Stimulated activated CD4-positive, alpha-beta T cell treated with anti-CD3 and anti-CD28 coated beads, Interleukin-4, amount 100 ng/mL, for 4 hours (primary cell): ENCODE data around the gene HDDC3.
"Not testable (repeated sequence)": the region's sequence is repeated elsewhere in the genome, so short reads cannot be mapped to it uniquely, and the experiment has no call there.

ENCODE experiments used
- DNase-seq, 2 experiments: peaks; one replicate each; pipeline ENCODE4 v3.0.0-alpha.2; 2020

HDDC3 gene

DNA sequence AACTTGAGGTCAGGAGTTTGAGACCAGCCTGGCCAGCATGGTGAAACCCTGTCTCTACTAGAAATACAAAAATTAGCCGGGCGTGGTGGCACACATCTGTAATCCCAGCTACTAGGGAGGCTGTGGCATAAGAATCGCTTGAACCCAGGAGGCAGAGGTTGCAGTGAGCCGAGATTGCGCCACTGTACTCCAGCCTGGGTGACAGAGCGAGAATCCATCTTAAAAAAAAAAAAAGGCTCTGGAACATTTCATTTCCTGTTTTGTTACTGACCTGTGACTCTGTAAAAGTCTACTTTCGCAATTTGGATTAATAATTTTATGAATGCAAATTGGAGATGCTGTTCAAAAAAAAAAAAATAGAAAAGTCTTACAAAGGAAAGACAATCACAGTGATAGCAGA is 4.2 kb downstream of the HDDC3 start:
- DNase-seq = not testable (repeated sequence)

DNA sequence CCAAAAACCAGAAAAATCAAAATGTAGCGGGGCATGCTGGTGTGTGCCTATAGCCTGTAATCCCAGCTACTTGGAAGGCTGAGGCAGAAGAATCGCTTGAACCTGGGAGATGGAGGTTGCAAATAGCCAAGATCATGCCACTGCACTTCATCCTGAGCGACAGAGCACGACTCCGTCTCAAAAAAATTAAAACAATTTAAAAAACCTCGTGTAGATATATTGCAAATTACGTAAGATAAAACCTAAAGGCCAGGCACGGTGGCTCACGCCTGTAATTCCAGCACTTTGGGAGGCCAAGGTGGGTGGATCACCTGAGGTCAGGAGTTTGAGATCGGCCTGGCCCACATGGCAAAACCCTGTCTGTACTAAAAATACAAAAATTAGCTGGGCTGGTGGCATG is 5.6 kb downstream of the HDDC3 start:
- not testable (repeated sequence) for DNase-seq

DNA sequence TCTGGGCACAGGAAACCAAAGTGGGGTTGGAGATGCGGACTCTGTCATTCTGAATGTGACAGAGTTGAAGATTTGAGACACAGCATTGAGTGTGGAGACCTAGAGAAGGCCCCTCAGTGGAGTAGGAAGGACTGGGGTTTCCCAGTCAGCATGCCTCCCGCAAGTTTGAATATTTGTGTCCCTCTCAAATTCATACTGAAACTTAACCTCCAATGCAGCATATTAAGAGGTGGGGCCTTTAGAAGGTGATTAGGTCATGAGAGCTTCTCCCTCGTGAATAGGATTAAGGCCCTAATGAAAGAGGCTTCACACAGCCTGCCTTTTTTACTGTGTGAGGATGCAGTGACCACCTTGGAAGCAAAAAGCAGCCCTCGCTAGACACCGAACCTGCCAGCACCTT is 8.0 kb downstream of the HDDC3 start:
- no peak for DNase-seq

DNA sequence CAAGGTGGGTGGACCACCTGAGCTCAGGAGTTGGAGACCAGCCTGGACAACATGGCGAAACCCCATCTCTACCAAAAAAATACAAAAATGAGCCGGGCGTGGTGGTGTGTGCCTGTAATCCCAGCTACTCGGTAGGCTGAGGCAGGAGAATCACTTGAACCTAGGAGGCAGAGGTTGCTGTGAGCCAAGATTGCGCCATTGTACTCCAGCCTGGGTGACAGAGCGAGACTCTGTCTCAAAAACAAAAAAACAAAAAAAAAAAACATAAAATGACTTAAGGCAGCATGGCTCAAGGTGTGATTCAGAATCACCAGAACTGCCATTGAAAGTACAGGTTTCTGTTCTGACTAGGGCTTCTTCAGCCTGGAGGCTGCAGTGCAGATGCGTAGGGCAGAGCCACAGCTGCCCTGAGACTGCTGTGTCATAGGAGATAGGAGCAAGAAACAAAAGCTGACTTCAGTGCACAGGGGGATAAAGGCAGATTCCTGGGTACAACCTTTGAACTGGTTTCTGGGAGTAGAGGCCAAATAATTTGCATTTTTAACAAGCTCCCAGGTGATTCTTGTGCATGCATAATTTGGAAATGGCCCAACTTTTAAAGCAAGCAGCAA is 9.5 kb downstream of the HDDC3 start:
- not testable (repeated sequence) for DNase-seq

DNA sequence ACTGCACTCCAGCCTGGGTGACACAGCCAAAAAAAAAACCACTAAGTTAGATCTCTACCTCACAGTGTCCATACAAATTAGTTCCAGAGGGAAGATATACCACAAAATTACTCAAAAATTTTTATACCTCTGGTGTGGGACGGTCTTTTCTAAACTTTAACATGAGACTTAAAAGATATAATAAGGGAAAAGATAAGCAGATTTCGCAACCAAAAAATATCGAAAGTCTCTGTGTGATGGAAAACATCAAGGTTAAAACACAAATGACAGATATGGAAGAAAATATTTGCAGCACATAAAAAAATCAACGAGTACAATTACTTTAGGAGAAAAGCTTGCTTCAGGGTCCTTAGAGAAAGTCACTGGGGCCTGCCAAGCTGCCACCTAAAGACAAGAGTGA is 10.5 kb downstream of the HDDC3 start:
- DNase-seq = no peak

DNA sequence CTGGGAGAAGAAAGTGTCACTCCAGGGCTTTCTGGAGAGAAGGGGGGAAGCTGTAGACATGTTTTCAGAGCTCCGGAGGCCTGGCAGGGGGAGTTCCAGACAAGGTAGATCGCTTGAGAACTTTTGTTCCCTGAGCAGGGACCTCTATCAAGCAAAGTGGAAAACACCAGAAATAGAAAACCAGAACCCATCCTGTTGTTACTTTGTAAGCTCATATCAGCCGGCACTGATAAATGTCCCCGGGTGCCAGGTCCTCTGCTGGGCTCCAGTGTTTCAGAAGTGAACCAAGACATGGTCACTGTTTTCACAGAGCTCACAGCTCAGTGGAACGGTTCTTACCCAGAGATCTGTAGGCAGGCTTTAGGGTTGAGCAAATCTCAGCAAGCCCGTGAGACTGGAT is 13.5 kb downstream of the HDDC3 start:
- no peak for DNase-seq

DNA sequence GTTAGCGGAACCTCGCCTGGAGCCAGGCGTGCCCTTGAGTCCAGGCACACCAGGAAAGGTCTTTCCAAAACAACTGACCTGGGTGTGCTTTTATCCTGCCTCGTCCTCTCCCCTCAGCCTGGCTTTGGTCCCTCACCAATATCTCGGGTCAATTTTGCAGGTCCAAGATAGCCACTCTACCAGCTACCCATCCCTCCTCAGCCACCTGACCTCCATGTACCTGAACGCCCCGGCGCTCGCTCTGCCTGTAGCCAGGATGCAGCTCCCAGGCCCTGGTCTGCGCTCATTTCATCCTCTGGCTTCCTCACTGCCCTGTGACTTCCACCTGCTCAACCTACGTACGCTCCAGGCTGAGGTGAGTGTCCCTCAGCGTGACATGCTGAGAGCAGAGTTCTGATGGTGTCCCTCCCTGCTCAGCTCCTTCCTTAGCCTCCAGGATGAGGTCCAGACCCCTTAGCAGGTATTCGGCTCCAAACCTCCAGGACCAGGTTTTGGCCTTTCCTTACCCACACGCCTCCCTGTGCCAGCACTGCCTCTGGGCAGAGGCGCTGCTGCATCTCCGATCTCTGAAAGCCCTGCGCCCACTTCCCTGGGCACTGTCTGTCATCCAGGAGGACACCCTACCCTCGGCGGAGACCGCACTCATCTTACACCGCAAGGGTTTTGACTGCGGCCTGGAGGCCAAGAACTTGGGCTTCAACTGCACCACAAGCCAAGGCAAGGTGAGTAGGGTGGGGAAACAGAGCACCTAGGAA is 14.1 kb downstream of the HDDC3 start:
- DNase-seq = no peak

DNA sequence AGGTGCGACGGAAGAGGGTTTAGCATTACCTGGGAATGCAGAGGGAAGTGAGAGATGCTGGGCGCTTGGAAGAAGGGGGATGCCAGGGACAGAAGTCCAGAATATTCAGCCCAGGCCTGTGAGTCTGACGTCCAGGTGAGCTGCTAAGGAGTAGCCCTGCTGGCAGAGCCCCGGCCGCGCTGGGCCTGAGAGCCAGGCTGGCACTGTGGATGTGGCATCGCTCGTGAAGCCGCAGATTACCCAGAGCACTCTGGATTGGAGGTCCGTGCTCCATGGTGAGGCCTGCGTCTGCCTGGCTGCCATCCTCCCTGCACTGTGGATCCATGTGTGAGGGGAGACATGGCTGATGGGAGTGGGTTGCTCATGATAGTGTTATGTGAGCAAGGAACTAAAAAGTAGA is 14.8 kb downstream of the HDDC3 start:
- DNase-seq = no peak

DNA sequence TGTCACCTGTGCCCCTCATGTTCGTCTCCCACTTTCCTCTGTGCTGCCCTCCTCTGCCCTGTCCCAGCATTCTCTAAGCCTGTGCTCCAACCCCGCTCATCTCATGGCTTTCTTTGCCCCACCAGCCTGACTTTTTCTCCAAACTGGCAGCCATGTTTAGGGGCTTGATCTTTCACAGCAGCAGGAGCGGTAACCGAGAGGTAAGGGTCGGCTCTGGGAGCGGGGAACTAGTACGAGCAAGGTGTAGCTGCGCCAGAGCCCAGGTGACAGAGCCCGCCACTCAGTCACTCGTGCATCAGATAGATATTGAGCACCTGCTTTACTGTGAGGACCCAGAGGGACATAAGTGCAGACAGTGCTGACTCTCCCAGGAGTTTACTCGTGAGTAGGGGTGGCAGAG is 15.9 kb downstream of the HDDC3 start:
- no peak for DNase-seq

DNA sequence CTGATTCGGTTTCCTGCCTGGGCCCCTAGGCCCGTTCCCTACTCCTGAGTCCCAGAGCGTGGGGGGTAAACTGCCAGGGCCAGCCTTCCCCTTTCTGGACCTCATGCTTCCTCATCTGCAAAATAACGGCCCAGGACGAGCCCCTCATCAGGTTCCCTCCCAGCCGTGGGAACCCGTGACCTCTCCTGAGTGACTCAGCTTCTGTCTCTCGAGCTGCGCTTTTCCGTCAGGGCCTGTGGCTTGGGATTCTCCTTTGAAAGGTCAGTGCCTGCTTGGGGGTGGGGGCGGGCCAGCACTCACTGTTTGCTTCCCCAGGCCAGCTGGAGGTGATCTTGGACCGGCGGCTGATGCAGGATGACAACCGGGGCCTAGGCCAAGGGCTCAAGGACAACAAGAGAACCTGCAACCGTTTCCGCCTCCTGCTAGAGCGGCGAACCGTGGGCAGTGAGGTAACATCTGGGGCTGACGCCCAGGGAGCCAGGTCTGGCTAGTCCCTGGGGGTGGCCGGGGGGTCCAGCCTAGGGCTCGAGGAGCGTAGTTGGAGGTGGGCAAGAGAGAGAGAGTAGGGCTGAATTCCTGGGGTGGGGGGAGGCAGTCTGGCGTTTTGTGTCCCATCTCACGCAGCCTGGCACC is 16.4 kb downstream of the HDDC3 start:
- no peak for DNase-seq

DNA sequence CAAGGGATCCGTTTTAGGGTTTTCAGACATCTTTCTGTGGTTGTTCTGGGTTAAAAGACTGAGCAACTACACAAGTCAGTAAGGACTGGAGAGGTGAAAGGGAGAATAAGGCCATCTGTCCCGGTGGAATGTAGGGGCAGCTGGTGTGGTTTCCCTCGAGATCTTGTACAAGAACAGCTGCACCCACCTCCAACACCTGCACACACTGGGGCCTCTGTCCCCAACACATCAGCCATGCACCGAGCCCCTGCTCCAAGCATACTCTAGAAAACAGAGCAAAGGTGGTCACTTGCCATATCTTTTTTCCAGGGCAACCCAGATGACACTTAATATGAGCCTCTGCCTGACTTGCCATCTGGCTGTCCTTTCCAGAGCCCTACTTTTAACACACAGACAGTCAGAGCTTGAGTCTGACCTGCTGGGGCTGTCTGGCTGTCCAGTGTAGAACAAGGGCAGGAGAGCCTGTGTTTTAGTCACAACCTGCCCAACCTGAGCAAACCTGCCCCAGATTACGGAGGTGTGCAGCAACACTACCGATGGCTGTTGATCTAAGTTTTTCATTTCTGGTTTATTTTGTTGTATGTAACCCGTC is 17.0 kb downstream of the HDDC3 start:
- no peak for DNase-seq

DNA sequence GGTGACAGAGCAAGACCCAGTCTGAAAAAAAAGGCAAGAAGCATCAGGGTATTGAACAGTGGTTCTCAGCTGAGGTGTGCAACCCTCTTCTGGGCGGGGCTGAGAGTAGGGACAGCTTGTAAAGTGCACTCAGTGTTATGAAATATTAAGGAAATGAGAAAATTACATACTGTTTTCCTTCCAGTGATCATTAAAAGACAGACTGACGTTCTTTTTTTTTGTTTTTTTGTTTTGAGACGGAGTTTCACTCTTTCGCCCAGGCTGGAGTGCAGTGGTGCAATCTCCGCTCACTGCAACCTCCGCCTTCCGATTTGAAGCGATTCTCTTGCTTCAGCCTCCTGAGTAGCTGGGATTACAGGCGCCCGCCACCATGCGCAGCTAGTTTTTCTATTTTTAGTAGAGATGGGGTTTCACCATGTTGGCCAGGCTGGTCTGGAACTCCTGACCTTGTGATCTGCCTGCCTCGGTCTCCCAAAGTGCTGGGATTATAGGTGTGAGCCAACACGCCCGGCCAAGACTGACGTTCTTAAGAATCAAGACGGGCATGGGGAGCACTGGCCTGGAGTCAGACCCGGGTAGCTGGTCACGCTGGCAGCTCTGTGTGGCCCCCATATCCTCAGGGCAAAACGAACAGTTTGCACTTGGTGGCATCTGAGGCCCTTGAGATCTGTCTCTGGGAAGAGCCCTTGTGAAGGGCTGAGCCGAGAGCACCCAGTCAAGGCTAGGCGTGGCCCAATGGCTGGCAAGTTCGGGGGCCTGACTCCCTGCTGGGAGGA is 17.9 kb downstream of the HDDC3 start:
- no peak for DNase-seq

DNA sequence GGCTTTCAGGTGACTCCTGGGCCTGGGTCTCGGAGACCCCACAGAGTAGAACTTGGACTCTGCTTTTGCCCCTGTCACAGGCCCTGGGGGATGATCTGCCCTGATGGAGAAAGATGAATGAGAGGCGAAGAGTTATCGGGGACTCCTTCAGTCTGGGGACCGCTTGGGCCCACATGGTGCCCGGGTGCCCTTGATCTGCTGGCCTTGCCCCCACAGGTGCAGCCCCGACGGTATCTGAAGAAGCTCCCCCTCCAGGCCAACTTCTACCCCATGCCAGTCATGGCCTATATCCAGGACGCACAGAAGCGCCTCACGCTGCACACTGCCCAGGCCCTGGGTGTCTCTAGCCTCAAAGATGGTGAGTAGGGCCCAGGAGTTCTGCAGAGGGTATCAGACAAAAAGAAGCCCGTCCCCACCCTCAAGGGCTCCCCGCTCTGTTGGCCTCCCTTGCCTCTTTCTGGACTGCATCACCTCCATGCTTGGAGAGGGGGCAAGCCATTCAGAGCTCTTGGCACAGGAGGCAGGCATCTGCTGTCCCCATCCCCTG is 18.9 kb downstream of the HDDC3 start:
- DNase-seq = no peak

DNA sequence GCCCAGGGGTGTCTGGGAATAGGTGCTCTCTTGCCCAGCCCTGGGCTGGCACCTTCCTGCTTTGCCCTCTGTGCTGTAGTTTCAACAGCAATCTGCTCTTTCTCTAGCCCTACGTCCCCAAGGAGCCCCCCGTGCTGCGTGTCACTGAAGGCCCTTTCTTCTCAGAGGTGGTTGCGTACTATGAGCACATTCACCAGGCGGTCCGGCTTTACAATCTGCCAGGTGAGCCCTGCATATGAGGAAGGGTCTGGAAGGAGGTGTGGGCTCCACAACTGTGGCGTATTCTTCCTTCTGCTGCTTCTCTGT is 19.6 kb downstream of the HDDC3 start:
- no peak for DNase-seq

DNA sequence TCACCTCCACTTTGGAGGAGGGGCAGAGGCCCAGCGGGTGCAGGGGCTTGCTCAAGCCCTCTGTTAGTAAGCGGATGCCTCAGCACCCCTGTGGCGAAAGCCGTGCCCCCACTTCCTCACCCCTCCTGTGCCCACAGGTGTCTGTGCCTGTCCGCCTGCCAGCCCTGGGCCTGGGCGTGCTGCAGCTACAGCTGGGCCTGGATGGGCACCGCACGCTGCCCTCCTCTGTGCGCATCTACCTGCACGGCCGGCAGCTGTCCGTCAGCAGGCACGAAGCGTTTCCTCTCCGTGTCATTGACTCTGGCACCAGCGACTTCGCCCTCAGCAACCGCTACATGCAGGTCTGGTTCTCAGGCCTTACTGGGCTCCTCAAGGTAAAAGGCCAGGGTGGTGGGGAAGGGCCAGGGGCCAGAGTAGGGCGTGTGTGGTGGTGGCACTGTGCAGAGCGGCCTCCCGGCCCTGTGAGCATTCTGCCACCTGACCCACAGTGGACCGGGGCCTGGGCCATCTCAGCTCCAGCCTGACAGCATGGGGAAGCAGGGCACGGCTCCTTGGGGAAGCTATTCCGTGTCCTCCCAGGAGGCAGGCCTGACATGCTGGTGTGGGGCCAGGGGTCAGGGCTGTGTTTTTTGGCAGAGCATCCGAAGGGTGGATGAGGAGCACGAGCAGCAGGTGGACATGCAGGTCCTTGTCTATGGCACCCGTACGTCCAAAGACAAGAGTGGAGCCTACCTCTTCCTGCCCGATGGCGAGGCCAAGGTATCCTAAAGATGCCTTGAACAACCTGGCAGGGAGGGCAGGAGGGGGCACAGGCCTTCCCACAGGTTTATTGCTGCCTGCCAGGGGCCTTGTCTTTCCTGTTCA is 20.2 kb downstream of the HDDC3 start:
- DNase-seq = no peak

DNA sequence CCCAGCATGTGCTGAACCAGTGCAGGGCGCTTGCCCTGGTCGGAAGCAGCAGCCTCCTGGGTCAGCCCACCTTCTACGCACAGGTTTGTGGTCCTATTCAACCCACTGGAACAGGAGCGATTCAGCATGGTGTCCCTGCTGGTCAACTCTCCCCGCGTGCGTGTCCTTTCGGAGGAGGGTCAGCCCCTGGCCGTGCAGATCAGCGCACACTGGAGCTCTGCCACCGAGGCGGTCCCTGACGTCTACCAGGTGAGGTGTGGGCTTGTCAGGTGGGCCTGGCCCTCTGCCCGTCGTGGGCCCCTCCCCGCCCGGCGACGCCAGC is 21.1 kb downstream of the HDDC3 start:
- DNase-seq = no peak

DNA sequence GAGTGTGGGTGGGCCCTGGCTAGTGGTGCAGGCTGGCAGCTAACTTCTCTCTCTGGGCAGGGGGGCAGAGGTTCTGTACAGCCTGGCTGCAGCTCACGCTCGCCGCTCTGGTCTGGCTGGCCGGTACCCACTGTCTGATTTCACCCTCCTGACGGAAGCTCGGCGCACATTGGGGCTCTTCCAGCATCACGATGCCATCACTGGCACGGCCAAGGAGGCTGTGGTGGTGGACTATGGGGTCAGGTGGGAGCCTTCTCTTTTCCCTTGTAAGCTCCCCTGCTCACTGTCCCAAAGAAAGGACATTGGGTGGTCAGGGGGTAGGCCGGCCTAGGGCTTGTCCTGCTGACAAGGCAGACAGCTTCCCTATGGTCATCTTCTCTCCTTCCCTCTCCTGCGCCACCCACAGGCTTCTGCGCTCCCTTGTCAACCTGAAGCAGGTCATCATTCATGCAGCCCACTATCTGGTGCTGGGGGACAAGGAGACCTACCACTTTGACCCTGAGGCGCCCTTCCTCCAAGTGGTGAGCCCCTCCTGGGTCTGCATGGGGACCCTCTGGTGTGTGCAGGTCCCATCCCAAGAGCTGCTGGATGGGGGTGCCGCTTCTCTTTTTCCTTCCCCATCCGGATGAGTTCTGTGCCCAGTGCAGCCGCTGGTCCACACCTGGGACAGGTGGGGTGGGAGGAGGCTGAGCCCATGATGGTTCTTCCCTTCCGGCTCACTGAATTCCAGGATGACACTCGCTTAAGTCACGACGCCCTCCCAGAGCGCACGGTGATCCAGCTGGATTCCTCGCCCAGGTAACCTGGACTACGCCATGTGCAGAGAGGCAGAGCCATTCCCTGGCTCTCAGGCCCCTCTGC is 21.7 kb downstream of the HDDC3 start:
- DNase-seq = no peak

DNA sequence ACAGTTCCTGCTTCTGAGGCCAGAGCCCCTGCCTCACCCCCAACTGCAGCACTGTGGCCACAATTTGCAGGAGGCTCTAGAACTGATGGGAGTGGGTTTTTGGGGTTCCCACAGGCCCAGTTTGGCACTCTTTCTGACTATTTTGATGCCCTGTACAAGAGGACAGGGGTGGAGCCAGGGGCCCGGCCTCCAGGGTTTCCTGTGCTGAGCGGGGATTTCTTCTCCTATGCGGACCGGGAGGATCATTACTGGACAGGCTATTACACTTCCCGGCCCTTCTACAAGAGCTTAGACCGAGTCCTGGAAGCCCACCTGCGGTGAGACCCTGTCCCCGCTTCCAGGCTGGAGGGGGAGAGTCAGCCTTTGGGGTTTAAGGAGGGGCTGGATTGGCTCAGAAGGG is 22.4 kb downstream of the HDDC3 start:
- no peak for DNase-seq

DNA sequence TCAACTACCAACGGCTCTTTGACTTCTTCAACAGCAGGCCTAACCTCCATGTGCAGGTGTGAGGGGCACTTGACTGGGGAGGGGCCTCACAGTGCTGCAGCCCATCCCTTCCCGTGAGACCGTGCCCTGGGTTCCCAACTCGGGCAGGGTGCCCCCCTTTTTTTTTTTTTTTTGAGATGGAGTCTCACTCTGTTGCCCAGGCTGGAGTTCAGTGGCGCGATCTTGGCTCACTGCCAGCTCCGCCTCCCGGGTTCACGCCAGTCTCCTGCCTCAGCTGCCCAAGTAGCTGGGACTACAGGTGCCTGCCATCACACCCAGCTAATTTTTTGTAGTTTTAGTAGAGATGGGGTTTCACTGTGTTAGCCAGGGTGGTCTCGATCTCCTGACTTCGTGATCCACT is 22.9 kb downstream of the HDDC3 start:
- not testable (repeated sequence) for DNase-seq

DNA sequence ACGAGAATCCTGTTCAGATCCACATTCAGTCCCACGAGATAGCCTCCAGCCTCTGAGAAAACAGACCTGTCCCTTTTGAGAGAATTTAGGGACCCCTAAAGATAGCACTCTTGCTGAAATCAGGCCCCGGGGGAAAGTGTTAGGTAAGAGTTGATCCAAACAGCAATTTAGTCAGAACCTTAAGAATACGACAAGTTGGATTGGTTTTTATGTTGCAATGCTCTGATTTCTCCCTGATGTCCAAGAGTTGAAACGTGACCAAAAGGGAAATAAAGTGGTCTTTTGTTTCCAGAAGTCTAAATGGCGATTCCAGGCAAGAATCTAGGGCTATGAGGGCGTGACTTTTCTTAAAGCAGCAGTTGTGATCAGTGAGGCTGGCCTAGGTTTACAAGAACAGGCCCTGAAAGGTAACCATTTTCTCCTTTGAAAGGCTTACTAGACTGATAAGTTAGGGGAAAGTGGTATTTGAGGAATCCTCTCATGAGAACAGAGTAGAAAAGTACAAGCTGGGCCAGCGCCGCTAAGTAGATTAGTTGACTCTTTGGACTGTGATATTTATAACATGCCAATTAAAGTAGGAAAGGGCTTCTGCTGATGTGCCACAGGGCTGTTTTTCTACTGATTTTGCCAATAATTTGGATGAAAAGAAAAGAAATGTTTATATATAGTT is 24.4 kb downstream of the HDDC3 start:
- no peak for DNase-seq
